ACC112 (cell line): ENCODE results near the gene DHX29.
A peak's percentile ranks its signal among the peaks of the same experiment; 100 is the strongest.

ENCODE experiments used
- H2AFZ ChIP-seq: fragments of 200-600 bp; sonication (generic); one replicate; pipeline ENCODE4 v1.6.0; 2017; ENCODE audit warnings: antibody characterized with exemption, low read length; ENCODE audit not compliant: unreplicated experiment
- H3K27ac ChIP-seq: fragments of 200-600 bp; sonication (generic); 2 replicates; pipeline ENCODE4 v1.5.1; 2014; ENCODE audit warnings: low read depth, mild to moderate bottlenecking, antibody characterized with exemption, low read length, moderate library complexity
- H3K27me3 ChIP-seq: fragments of 200-600 bp; sonication (generic); 2 replicates; pipeline ENCODE4 v1.6.1; 2014; ENCODE audit warnings: mild to moderate bottlenecking, antibody characterized with exemption, low read length, moderate library complexity, mixed read lengths; ENCODE audit not compliant: insufficient read depth
- H3K36me3 ChIP-seq: fragments of 200-600 bp; sonication (generic); 2 replicates; pipeline ENCODE4 v1.6.1; 2016; ENCODE audit warnings: mild to moderate bottlenecking, antibody characterized with exemption, low read length, moderate library complexity, mixed read lengths; ENCODE audit not compliant: insufficient read depth
- H3K4me1 ChIP-seq: fragments of 200-600 bp; sonication (generic); one replicate; pipeline ENCODE4 v1.6.1; 2016; ENCODE audit warnings: low read length, mixed read lengths; ENCODE audit not compliant: insufficient read depth, unreplicated experiment, control insufficient read depth
- H3K4me3 ChIP-seq: fragments of 200-600 bp; sonication (generic); 2 replicates; pipeline ENCODE4 v1.5.1; 2014; ENCODE audit warnings: mild to moderate bottlenecking, low read depth, low read length
- H3K79me2 ChIP-seq: fragments of 200-600 bp; sonication (generic); one replicate; pipeline ENCODE4 v1.6.0; 2016; ENCODE audit warnings: low read length; ENCODE audit not compliant: control insufficient read depth, unreplicated experiment, insufficient read depth

The DHX29 gene

GRCh38 chr5:55232985-55233928 lies 74.2 kb downstream of the DHX29 start, which contains the start of gene CCNO:
TSS of gene CCNO (minus strand) at chr5:55233608. CDS start at chr5:55233523, 85 bp downstream.
- H2AFZ ChIP-seq = peak within 1 kb of the TSS; percentile 86
- H3K79me2 ChIP-seq = no peaks in the 10 kb centered on the region
- peaks cover 4% of the 10 kb centered on the region for H3K4me1 ChIP-seq
- H3K27me3 ChIP-seq = peaks cover 59% of the 10 kb centered on the region
- H3K4me3 ChIP-seq = peak within 1 kb of the TSS; percentile 77
- no peak within 1 kb of the TSS for H3K27ac ChIP-seq
- no peaks in the 10 kb centered on the region for H3K36me3 ChIP-seq

GRCh38 chr5:55232271-55232984 lies 75.1 kb downstream of the DHX29 start:
- Histone ChIP-seq H3K79me2 (no peaks in the 10 kb centered on the region), H3K36me3 (no peaks in the 10 kb centered on the region), H3K27ac (no peak overlapping the region), H2AFZ (peak overlapping the region; percentile 86), H3K27me3 (peaks cover 67% of the 10 kb centered on the region), H3K4me1 (peaks cover 4% of the 10 kb centered on the region), H3K4me3 (peak overlapping the region; percentile 77)

GRCh38 chr5:55231919-55232270 lies 75.6 kb downstream of the DHX29 start:
- H3K4me3 ChIP-seq = peak overlapping the region; percentile 77

GRCh38 chr5:55231029-55231918 lies 76.2 kb downstream of the DHX29 start:
- no peak overlapping the region for H2AFZ ChIP-seq
- H3K4me3 ChIP-seq = peak overlapping the region; percentile 77
- H3K27me3 ChIP-seq = peaks cover 76% of the 10 kb centered on the region

More at GRCh38 chr5:55231919-55232270, 75.6 kb downstream of the DHX29 start:
- Histone ChIP-seq H3K4me1 (peaks cover 4% of the 10 kb centered on the region), H2AFZ (no peak overlapping the region), H3K27ac (no peak overlapping the region), H3K27me3 (peaks cover 72% of the 10 kb centered on the region), H3K79me2 (no peaks in the 10 kb centered on the region), H3K36me3 (no peaks in the 10 kb centered on the region)

GRCh38 chr5:55230086-55230629 lies 77.3 kb downstream of the DHX29 start:
- no peak overlapping the region for H2AFZ ChIP-seq
- H3K27me3 ChIP-seq = peaks cover 88% of the 10 kb centered on the region
- H3K79me2 ChIP-seq = no peaks in the 10 kb centered on the region
- H3K4me3 ChIP-seq = no peak overlapping the region
- H3K4me1 ChIP-seq = peaks cover 4% of the 10 kb centered on the region
- no peaks in the 10 kb centered on the region for H3K36me3 ChIP-seq
- H3K27ac ChIP-seq = no peak overlapping the region

More at GRCh38 chr5:55231029-55231918, 76.2 kb downstream of the DHX29 start:
- Histone ChIP-seq H3K27ac (no peak overlapping the region), H3K79me2 (no peaks in the 10 kb centered on the region), H3K4me1 (peaks cover 4% of the 10 kb centered on the region), H3K36me3 (no peaks in the 10 kb centered on the region)

- no peak overlapping the region for H3K27ac ChIP-seq
- H3K4me3 ChIP-seq = peak overlapping the region; percentile 76
- H3K27me3 ChIP-seq = peaks cover 100% of the 10 kb centered on the region
- peaks cover 4% of the 10 kb centered on the region for H3K4me1 ChIP-seq
- no peaks in the 10 kb centered on the region for H3K79me2 ChIP-seq
- no peaks in the 10 kb centered on the region for H3K36me3 ChIP-seq
- H2AFZ ChIP-seq = peak overlapping the region; percentile 79
These were observed 79.6 kb downstream of the DHX29 start for GRCh38 chr5:55227664-55228430.

- Histone ChIP-seq H3K4me3 (peak within 1 kb of the TSS; percentile 76), H3K79me2 (no peaks in the 10 kb centered on the region), H2AFZ (peak within 1 kb of the TSS; percentile 79), H3K4me1 (peaks cover 4% of the 10 kb centered on the region), H3K36me3 (no peaks in the 10 kb centered on the region), H3K27me3 (peaks cover 100% of the 10 kb centered on the region), H3K27ac (no peak within 1 kb of the TSS)
These were observed 80.4 kb downstream of the DHX29 start, which contains the start of gene MCIDAS for GRCh38 chr5:55226934-55227663. TSS of gene MCIDAS (minus strand) at chr5:55227315. CDS start at chr5:55227138, 177 bp downstream.

- H3K79me2 ChIP-seq = no peaks in the 10 kb centered on the region
- peak overlapping the region; percentile 79 for H2AFZ ChIP-seq
- no peak overlapping the region for H3K27ac ChIP-seq
- no peaks in the 10 kb centered on the region for H3K36me3 ChIP-seq
- H3K4me3 ChIP-seq = peak overlapping the region; percentile 76
- peaks cover 98% of the 10 kb centered on the region for H3K27me3 ChIP-seq
- H3K4me1 ChIP-seq = no peaks in the 10 kb centered on the region
These were observed 81.2 kb downstream of the DHX29 start for GRCh38 chr5:55226027-55226933.
